Measurements from ENCODE around the gene FOSL2. TPM values are rescaled to one million over a fixed set of nuclear protein-coding genes. Genes with fewer than 3 reads are reported as not detected.

The FOSL2 gene
- total and polyA plus RNA-seq, 5 donors from 2014 or later, result 1.9 to 195 (median 3.1) TPM

DNA sequence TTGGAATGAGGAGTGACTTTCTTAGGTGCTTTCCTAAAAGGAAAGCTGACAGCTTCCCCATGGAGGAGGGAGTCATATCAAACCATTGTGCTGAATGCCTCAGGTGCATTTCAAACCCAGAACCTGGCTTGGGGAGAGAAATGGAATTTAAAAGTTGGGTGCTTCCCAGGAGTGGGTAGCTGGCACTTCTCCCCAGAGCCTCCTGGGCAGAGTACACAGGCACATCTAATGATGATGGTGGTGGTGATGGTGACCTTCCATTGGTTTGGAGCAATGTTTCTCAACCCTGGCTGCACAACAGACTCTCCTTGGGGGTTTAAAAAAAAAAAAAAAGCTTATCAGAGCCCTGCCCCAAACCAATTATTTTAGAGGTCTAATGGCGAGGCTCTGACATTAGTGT, 8.3 kb downstream of the FOSL2 start:
- Mint-ChIP-seq H3K4me3 (no peak overlapping the region), H3K4me1 (peaks cover 15 to 42% (median 30%) of the 10 kb centered on the region in 4 donors), H3K36me3 (peaks cover 6% of the 10 kb centered on the region), H3K27me3 (no peaks in the 10 kb centered on the region), H3K27ac (peak overlapping the region in 1 of 3 donors; percentile 42), H3K9me3 (no peaks in the 10 kb centered on the region)
- no peak for DNase-seq
- Histone ChIP-seq H3K4me3 (ENCODE audit: low read depth, low read length) (no peak overlapping the region), H3K27me3 (ENCODE audit: control insufficient read depth, insufficient read depth, low read length) (no peaks in the 10 kb centered on the region), H3K36me3 (ENCODE audit: control insufficient read depth, insufficient read depth, low read length) (peaks cover 16% of the 10 kb centered on the region), H3K9me3 (ENCODE audit: control insufficient read depth in 2 of 2, low read length in 2 of 2) (no peaks in the 10 kb centered on the region), H3K27ac (ENCODE audit: insufficient read depth, low read length, poor library complexity, severe bottlenecking) (no peak overlapping the region), H3K4me1 (ENCODE audit: control insufficient read depth, insufficient read depth, low read length, poor library complexity, severe bottlenecking) (peaks cover 18% of the 10 kb centered on the region)
- ATAC-seq (ENCODE audit: low read depth in 2 of 2), result no peak

DNA sequence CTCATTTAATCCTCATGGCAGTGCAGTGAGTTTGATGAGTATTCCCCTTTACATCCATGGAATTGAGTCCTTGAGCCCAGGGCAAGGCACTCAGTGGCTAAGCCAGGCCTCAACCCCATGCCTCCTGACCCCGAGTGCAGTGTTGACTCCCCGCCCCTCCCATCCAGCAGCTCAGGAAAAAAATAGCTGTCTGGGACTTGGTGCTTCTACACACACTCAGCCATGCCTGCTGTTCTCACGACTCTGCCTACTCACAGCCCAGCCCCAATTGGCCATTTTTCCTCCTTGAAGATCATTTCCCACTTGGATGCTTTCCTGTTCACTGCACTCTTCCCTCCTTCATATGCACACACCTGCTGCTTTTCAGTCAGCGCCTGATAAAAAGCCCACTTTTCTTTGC, 8.8 kb downstream of the FOSL2 start:
- Histone ChIP-seq H3K36me3 (ENCODE audit: control insufficient read depth, insufficient read depth, low read length) (peaks cover 20% of the 10 kb centered on the region), H3K4me3 (ENCODE audit: low read depth, low read length) (no peak overlapping the region), H3K9me3 (ENCODE audit: control insufficient read depth in 2 of 2, low read length in 2 of 2) (no peaks in the 10 kb centered on the region), H3K4me1 (ENCODE audit: control insufficient read depth, insufficient read depth, low read length, poor library complexity, severe bottlenecking) (peaks cover 16% of the 10 kb centered on the region), H3K27me3 (ENCODE audit: control insufficient read depth, insufficient read depth, low read length) (no peaks in the 10 kb centered on the region), H3K27ac (ENCODE audit: insufficient read depth, low read length, poor library complexity, severe bottlenecking) (no peak overlapping the region)
- Mint-ChIP-seq H3K27ac (peak overlapping the region; percentile 10 to 74 (median 70)), H3K36me3 (peaks cover 6% of the 10 kb centered on the region), H3K27me3 (no peaks in the 10 kb centered on the region), H3K4me1 (peaks cover 15 to 42% (median 32%) of the 10 kb centered on the region in 4 donors), H3K9me3 (no peaks in the 10 kb centered on the region), H3K4me3 (peak overlapping the region in 1 of 4 donors; percentile 52)
- DNase-seq (no peak), ATAC-seq (ENCODE audit: low read depth in 2 of 2) (no peak)

GRCh38 chr2:28401948-28402550, 9.4 kb downstream of the FOSL2 start:
- Mint-ChIP-seq H3K4me3 (peak overlapping the region in 2 of 4 donors; percentile 10 to 37), H3K27me3 (no peaks in the 10 kb centered on the region), H3K27ac (peak overlapping the region; percentile 10 to 74 (median 70)), H3K4me1 (peaks cover 15 to 45% (median 34%) of the 10 kb centered on the region in 4 donors), H3K36me3 (peaks cover 6% of the 10 kb centered on the region), H3K9me3 (no peaks in the 10 kb centered on the region)
- H3K4me1 ChIP-seq (ENCODE audit: control insufficient read depth, insufficient read depth, low read length, poor library complexity, severe bottlenecking), result peaks cover 19% of the 10 kb centered on the region
- peaks cover 20% of the 10 kb centered on the region for H3K36me3 ChIP-seq (ENCODE audit: control insufficient read depth, insufficient read depth, low read length)
- H3K9me3 ChIP-seq (ENCODE audit: control insufficient read depth in 2 of 2, low read length in 2 of 2), result no peaks in the 10 kb centered on the region
- no peak overlapping the region for H3K4me3 ChIP-seq (ENCODE audit: low read depth, low read length)
- H3K27ac ChIP-seq (ENCODE audit: insufficient read depth, low read length, poor library complexity, severe bottlenecking), result no peak overlapping the region
- no peaks in the 10 kb centered on the region for H3K27me3 ChIP-seq (ENCODE audit: control insufficient read depth, insufficient read depth, low read length)
- ATAC-seq (ENCODE audit: low read depth in 2 of 2) (no peak), DNase-seq (no peak)

DNA sequence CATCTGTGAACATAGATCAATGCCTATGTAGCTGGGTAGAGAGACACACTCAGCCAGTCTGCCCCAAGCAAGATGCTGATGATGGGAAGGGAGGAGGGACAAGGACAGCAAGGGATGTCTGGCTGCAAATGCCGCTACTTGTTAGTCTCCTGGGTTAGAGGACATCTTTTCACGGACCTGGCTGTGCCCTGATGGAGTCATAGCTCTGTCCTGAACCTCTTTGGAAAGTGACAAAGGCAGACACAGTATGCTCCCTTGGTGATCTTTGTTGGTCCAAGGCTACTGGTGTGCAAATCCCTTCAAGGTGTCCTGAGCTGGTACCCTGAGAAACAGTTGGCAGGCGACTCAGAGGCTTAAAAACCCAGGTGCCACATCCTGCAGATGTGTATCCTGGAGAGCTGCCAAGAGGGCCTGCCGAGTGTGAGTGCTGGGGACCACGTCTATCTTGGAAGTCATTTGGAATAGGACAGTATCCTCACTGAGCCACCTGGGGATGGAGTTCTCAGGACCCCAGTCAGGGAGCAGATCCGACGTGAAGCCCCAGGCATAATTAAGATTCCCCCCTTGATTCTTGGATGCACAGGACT, 10.8 kb downstream of the FOSL2 start:
- no peaks in the 10 kb centered on the region for H3K27me3 ChIP-seq (ENCODE audit: control insufficient read depth, insufficient read depth, low read length)
- Mint-ChIP-seq H3K36me3 (peaks cover 6% of the 10 kb centered on the region), H3K27ac (peak overlapping the region; percentile 60 to 87 (median 75)), H3K4me1 (peaks cover 20 to 49% (median 32%) of the 10 kb centered on the region in 4 donors), H3K9me3 (no peaks in the 10 kb centered on the region), H3K27me3 (no peaks in the 10 kb centered on the region), H3K4me3 (peak overlapping the region in 3 of 4 donors; percentile 32 to 67 (median 53))
- no peak overlapping the region for H3K27ac ChIP-seq (ENCODE audit: insufficient read depth, low read length, poor library complexity, severe bottlenecking)
- no peak for ATAC-seq (ENCODE audit: low read depth in 2 of 2)
- DNase-seq, result no peak
- H3K4me1 ChIP-seq (ENCODE audit: control insufficient read depth, insufficient read depth, low read length, poor library complexity, severe bottlenecking), result peaks cover 27% of the 10 kb centered on the region
- peak overlapping the region; percentile 10 for H3K4me3 ChIP-seq (ENCODE audit: low read depth, low read length)
- H3K36me3 ChIP-seq (ENCODE audit: control insufficient read depth, insufficient read depth, low read length), result peaks cover 20% of the 10 kb centered on the region
- no peaks in the 10 kb centered on the region for H3K9me3 ChIP-seq (ENCODE audit: control insufficient read depth in 2 of 2, low read length in 2 of 2)

GRCh38 chr2:28404086-28404485, 11.4 kb downstream of the FOSL2 start:
- Mint-ChIP-seq H3K4me3 (no peak overlapping the region), H3K27ac (peak overlapping the region in 2 of 3 donors; percentile 60 to 75)

DNA sequence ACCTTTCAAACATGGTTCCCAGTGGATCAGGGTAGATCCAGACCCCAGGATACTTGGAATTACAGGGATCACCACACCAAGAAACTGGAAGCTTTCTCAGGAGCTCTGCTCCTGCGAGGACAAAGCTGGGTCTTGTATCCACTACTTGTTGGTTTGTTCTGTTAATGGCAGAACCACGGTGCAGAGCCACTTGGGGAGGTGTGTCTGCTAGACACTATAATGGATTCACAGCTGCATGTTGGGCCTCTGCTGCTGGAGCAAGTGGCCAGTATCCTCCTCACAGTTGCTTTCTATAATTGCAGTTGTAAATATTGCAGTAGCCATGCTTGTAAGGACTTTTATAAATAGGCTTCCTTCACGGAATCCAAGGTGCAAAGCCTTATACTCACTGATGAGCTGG, 12.9 kb downstream of the FOSL2 start:
- H3K27me3 Mint-ChIP-seq, result no peaks in the 10 kb centered on the region
- no peak overlapping the region for H3K27ac ChIP-seq (ENCODE audit: insufficient read depth, low read length, poor library complexity, severe bottlenecking)
- peaks cover 14 to 70% (median 44%) of the 10 kb centered on the region in 4 donors for H3K4me1 Mint-ChIP-seq
- no peak overlapping the region for H3K4me3 ChIP-seq (ENCODE audit: low read depth, low read length)
- H3K9me3 Mint-ChIP-seq, result no peaks in the 10 kb centered on the region
- H3K4me3 Mint-ChIP-seq, result peak overlapping the region in 1 of 4 donors; percentile 41
- H3K9me3 ChIP-seq (ENCODE audit: control insufficient read depth in 2 of 2, low read length in 2 of 2), result no peaks in the 10 kb centered on the region
- DNase-seq (no peak), ATAC-seq (ENCODE audit: low read depth in 2 of 2) (no peak)
- H3K4me1 ChIP-seq (ENCODE audit: control insufficient read depth, insufficient read depth, low read length, poor library complexity, severe bottlenecking), result peaks cover 48% of the 10 kb centered on the region
- no peaks in the 10 kb centered on the region for H3K27me3 ChIP-seq (ENCODE audit: control insufficient read depth, insufficient read depth, low read length)
- H3K36me3 ChIP-seq (ENCODE audit: control insufficient read depth, insufficient read depth, low read length), result peaks cover 20% of the 10 kb centered on the region
- H3K36me3 Mint-ChIP-seq, result peaks cover 6% of the 10 kb centered on the region
- H3K27ac Mint-ChIP-seq, result peak overlapping the region in 2 of 3 donors; percentile 7 to 58

More at GRCh38 chr2:28404086-28404485, 11.4 kb downstream of the FOSL2 start:
- Histone ChIP-seq H3K9me3 (ENCODE audit: control insufficient read depth in 2 of 2, low read length in 2 of 2) (no peaks in the 10 kb centered on the region), H3K27me3 (ENCODE audit: control insufficient read depth, insufficient read depth, low read length) (no peaks in the 10 kb centered on the region), H3K4me1 (ENCODE audit: control insufficient read depth, insufficient read depth, low read length, poor library complexity, severe bottlenecking) (peaks cover 34% of the 10 kb centered on the region), H3K36me3 (ENCODE audit: control insufficient read depth, insufficient read depth, low read length) (peaks cover 20% of the 10 kb centered on the region), H3K27ac (ENCODE audit: insufficient read depth, low read length, poor library complexity, severe bottlenecking) (no peak overlapping the region), H3K4me3 (ENCODE audit: low read depth, low read length) (no peak overlapping the region)
- no peak for DNase-seq
- Mint-ChIP-seq H3K27me3 (no peaks in the 10 kb centered on the region), H3K4me1 (peaks cover 20 to 55% (median 38%) of the 10 kb centered on the region in 4 donors), H3K36me3 (peaks cover 6% of the 10 kb centered on the region), H3K9me3 (no peaks in the 10 kb centered on the region)
- ATAC-seq (ENCODE audit: low read depth in 2 of 2), result no peak

GRCh38 chr2:28406276-28407096, 13.8 kb downstream of the FOSL2 start:
- H3K27ac Mint-ChIP-seq, result peak overlapping the region; percentile 80 to 98 (median 86)
- ATAC-seq (ENCODE audit: low read depth in 2 of 2) (peak; percentile 10 to 14), DNase-seq (peak in 1 of 3 donors; percentile 50)
- no peaks in the 10 kb centered on the region for H3K27me3 Mint-ChIP-seq
- Histone ChIP-seq H3K4me1 (ENCODE audit: control insufficient read depth, insufficient read depth, low read length, poor library complexity, severe bottlenecking) (peaks cover 58% of the 10 kb centered on the region), H3K27ac (ENCODE audit: insufficient read depth, low read length, poor library complexity, severe bottlenecking) (no peak overlapping the region), H3K36me3 (ENCODE audit: control insufficient read depth, insufficient read depth, low read length) (peaks cover 22% of the 10 kb centered on the region), H3K27me3 (ENCODE audit: control insufficient read depth, insufficient read depth, low read length) (no peaks in the 10 kb centered on the region), H3K4me3 (ENCODE audit: low read depth, low read length) (no peak overlapping the region), H3K9me3 (ENCODE audit: control insufficient read depth in 2 of 2, low read length in 2 of 2) (no peaks in the 10 kb centered on the region)
- peaks cover 14 to 77% (median 45%) of the 10 kb centered on the region in 4 donors for H3K4me1 Mint-ChIP-seq
- H3K4me3 Mint-ChIP-seq, result peak overlapping the region in 2 of 4 donors; percentile 33 to 69
- H3K36me3 Mint-ChIP-seq, result peaks cover 6% of the 10 kb centered on the region
- no peaks in the 10 kb centered on the region for H3K9me3 Mint-ChIP-seq

All from CD4-positive, CD25-positive, alpha-beta regulatory T cell (primary cell).